DMS79 (cell line): ENCODE results near the gene LANCL2.
"Not testable (repeated sequence)": the region's sequence is repeated elsewhere in the genome, so short reads cannot be mapped to it uniquely, and the experiment has no call there.

Experiments used
- DNase-seq: peaks from one replicate; lab custom pipeline; 2025; lab: John Stamatoyannopoulos, UW

The LANCL2 gene, protein sequence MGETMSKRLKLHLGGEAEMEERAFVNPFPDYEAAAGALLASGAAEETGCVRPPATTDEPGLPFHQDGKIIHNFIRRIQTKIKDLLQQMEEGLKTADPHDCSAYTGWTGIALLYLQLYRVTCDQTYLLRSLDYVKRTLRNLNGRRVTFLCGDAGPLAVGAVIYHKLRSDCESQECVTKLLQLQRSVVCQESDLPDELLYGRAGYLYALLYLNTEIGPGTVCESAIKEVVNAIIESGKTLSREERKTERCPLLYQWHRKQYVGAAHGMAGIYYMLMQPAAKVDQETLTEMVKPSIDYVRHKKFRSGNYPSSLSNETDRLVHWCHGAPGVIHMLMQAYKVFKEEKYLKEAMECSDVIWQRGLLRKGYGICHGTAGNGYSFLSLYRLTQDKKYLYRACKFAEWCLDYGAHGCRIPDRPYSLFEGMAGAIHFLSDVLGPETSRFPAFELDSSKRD

DNA sequence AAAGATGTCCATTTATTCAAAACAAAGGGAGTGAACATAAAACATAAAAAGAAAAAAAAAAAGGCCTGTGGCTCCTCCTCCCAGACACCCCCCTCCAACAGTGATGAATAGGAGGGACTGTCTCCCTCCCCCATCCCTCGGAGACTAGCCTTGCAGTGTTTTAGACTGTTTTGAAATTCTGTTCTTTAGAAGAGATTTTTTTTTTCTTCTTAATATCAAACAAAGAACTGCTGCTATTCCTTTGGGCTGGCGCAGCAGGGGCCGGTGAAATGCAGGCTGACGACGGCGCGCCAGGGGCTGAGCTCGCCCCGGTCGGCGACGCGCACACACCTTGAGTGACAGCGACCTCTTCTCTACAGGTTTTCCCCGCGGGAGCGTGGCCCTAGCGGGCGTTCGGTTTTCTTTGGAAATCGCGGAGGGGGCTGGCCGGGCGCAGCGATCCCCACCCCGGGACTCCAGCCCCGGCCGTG is at the start of gene LANCL2:
LANCL2 (plus strand) TSS at position 133 of the 470 bp plus-strand sequence. CDS start 689 bp downstream, outside the sequence.
- peak; percentile 79 for DNase-seq

- no peak for DNase-seq
Observed at GRCh38 chr7:55325371-55325792, 39.8 kb upstream of the LANCL2 start.

GRCh38 chr7:55326081-55326835 is 38.9 kb upstream of the LANCL2 start:
- DNase-seq = no peak

GRCh38 chr7:55326945-55327626 is 38.1 kb upstream of the LANCL2 start:
- no peak for DNase-seq

- DNase-seq = no peak
Observed at GRCh38 chr7:55335151-55335550, 30.0 kb upstream of the LANCL2 start.

GRCh38 chr7:55335786-55336185 is 29.4 kb upstream of the LANCL2 start:
- DNase-seq = no peak

GRCh38 chr7:55336540-55336939 is 28.6 kb upstream of the LANCL2 start:
- no peak for DNase-seq

- no peak for DNase-seq
Observed at GRCh38 chr7:55339033-55340000, 25.8 kb upstream of the LANCL2 start.

GRCh38 chr7:55342216-55342871 is 22.8 kb upstream of the LANCL2 start:
- DNase-seq = no peak

DNA sequence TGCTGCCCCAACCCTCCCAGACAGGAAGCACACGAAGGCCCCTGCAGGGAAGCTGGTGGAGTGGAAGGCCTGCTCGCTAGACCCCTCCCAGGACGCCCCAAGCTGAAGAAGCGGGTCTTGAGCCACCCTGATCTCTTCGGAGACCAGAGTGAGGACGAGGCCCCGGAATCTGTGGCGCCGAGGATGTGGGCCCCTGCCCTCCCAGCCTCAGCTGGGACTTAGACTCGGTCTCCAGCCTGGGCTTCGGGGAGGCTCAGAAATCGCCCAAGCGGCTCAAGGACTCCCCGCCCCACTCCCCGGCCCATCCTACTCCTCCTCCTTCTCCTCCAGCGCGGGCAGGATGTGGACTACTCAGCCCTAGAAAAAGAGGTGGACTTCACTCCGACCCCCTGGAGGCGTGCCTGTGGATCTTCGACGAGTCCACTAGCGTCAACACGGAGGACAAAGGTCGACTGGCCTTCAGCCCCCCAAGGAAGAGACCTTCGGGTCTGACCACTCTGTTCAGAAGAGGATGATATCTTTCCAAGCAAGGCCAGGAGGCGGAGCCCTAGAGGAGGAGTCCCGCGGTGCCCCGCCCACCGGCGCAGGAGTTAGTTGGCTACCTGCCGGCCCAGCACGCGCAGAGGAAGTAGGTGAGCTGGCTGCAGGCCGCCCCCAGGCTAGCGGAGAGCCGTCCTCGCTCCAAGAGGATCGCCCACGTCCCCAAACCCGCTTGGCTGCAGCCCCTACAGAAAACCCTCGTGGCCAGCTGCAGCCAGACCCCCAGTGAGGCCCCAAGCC is 21.9 kb upstream of the LANCL2 start:
- DNase-seq = no peak

- DNase-seq = no peak
Observed at GRCh38 chr7:55343860-55344606, 21.1 kb upstream of the LANCL2 start.

GRCh38 chr7:55344840-55345239 is 20.3 kb upstream of the LANCL2 start:
- no peak for DNase-seq

- DNase-seq = no peak
Observed at GRCh38 chr7:55345292-55345691, 19.8 kb upstream of the LANCL2 start.

GRCh38 chr7:55348502-55348901 is 16.6 kb upstream of the LANCL2 start:
- DNase-seq = no peak

- DNase-seq = no peak
Observed at GRCh38 chr7:55349121-55349520, 16.0 kb upstream of the LANCL2 start.

DNA sequence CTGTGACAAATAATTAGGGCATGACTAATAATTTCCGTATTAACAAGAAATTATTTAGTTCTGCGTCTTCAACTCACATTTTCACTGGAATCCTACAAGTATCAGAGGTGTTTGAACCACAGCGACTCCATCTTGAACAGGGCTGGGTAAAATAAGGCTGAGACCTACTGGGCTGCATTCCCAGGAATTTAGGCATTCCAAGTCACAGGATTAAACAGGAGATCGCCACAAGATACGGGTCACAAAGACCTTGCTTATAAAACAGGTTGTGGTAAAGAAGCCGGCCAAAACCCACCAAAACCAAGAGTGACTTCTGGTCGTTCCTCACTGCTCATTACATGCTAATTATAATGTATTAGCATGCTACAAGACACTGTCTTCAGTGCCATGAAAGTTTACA is 14.9 kb upstream of the LANCL2 start:
- DNase-seq = no peak

- no peak for DNase-seq
Observed at GRCh38 chr7:55351263-55351662, 13.9 kb upstream of the LANCL2 start.

GRCh38 chr7:55352947-55353273 is 12.2 kb upstream of the LANCL2 start:
- not testable (repeated sequence) for DNase-seq

DNA sequence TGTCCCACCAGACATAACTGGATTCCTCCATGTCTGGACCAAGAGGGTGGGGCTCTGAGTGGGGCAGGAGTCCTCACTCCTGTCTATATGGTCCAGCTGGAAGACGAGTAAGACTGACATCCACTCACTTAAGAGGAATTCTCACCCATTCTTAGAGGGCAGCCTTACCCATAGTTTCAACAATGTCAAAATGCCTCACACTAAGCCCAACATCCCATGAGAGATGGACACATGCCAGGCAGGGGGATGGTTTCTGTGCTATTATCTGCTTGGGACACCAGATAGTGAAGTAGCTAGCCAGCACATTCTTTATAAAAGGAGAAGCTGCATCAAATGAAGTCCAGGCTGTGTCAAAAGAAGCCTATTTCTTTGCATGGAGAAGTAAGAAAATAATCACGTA is 4.7 kb upstream of the LANCL2 start:
- DNase-seq = no peak
